WTC11 (cell line): ENCODE data around the gene TMCC2. TPM values are rescaled to one million over a fixed set of nuclear protein-coding genes. Genes with fewer than 3 reads are reported as not detected.

Experiments used
- ATAC-seq: fragments of 200-7000 bp; cut with Tn5 transposase; 2 replicates; pipeline ENCODE4 v1.10.0; 2021; ENCODE audit warnings: mild to moderate bottlenecking, moderate library complexity
- CTCF ChIA-PET: fragments of 300-600 bp; sonication (Branson Sonifier 250); formaldehyde crosslinking; loops from one replicate; lab custom pipeline; 2021; ENCODE audit warnings: antibody characterized with exemption; lab: Charles Lee
- POLR2A ChIA-PET: fragments of 350-600 bp; sonication (Branson Sonifier 250); formaldehyde crosslinking; loops from one replicate; lab custom pipeline; 2021; ENCODE audit warnings: antibody characterized with exemption; lab: Charles Lee
- DNase-seq: peaks from one replicate; pipeline ENCODE4 v3.0.0; 2021; ENCODE audit warnings: low spot score
- H3K27ac Mint-ChIP-seq: 2 replicates; pipeline ENCODE4 v1.8.0; 2021; ENCODE audit warnings: mixed read lengths
- H3K27me3 Mint-ChIP-seq: 2 replicates; pipeline ENCODE4 v1.8.0; 2021; ENCODE audit warnings: low read depth, mild to moderate bottlenecking, moderate library complexity, mixed read lengths
- H3K36me3 Mint-ChIP-seq: 2 replicates; pipeline ENCODE4 v1.8.0; 2021; ENCODE audit warnings: mixed read lengths
- H3K4me1 Mint-ChIP-seq: 2 replicates; pipeline ENCODE4 v1.8.0; 2022; ENCODE audit warnings: mixed read lengths
- H3K4me3 Mint-ChIP-seq: 2 replicates; pipeline ENCODE4 v1.8.0; 2021; ENCODE audit warnings: mild to moderate bottlenecking, moderate library complexity, mixed read lengths
- H3K9me3 Mint-ChIP-seq: 2 replicates; pipeline ENCODE4 v1.8.0; 2021; ENCODE audit warnings: mixed read lengths
- ETV6 ChIP-seq: sonication (generic); formaldehyde crosslinking; IDR thresholded peaks from 2 replicates; pipeline ENCODE4 v1.8.1; 2022; ENCODE audit warnings: mild to moderate bottlenecking, missing genetic modification reagents
- FOXK1 ChIP-seq: sonication (generic); formaldehyde crosslinking; IDR thresholded peaks from 2 replicates; pipeline ENCODE4 v1.8.0; 2022; ENCODE audit warnings: mild to moderate bottlenecking, moderate library complexity, missing genetic modification reagents
- HMGA2 ChIP-seq: fragments of 250-450 bp; sonication (Bioruptor Pico); IDR thresholded peaks from 2 replicates; pipeline ENCODE4 v1.4.0; 2021; ENCODE audit warnings: mild to moderate bottlenecking, moderate library complexity
- JUN ChIP-seq: sonication (generic); formaldehyde crosslinking; IDR thresholded peaks from 2 replicates; pipeline ENCODE4 v1.8.0; 2023; ENCODE audit warnings: mild to moderate bottlenecking, missing genetic modification reagents
- NFE2L1 ChIP-seq: sonication (generic); formaldehyde crosslinking; IDR thresholded peaks from 2 replicates; pipeline ENCODE4 v1.8.1; 2023; ENCODE audit warnings: missing genetic modification reagents
- NR1H2 ChIP-seq: sonication (generic); formaldehyde crosslinking; IDR thresholded peaks from 2 replicates; pipeline ENCODE4 v1.9.0; 2021; ENCODE audit warnings: mild to moderate bottlenecking, moderate library complexity, missing genetic modification reagents
- OVOL2 ChIP-seq: fragments of 250-450 bp; sonication (Bioruptor Pico); IDR thresholded peaks from 2 replicates; pipeline ENCODE4 v1.9.0; 2021; ENCODE audit warnings: mild to moderate bottlenecking, borderline replicate concordance
- PREB ChIP-seq: sonication (generic); formaldehyde crosslinking; IDR thresholded peaks from 2 replicates; pipeline ENCODE4 v1.8.1; 2022; ENCODE audit warnings: mild to moderate bottlenecking, missing genetic modification reagents, moderate library complexity, borderline replicate concordance
- SP1 ChIP-seq: sonication (generic); formaldehyde crosslinking; conservative IDR thresholded peaks from 2 replicates; pipeline ENCODE4 v1.8.1; 2022; ENCODE audit warnings: missing genetic modification reagents
- USF2 ChIP-seq: sonication (generic); formaldehyde crosslinking; IDR thresholded peaks from 2 replicates; pipeline ENCODE4 v1.8.1; 2023; ENCODE audit warnings: mild to moderate bottlenecking, missing genetic modification reagents, moderate library complexity
- ZNF232 ChIP-seq: sonication (generic); formaldehyde crosslinking; IDR thresholded peaks from 2 replicates; pipeline ENCODE4 v1.8.0; 2022; ENCODE audit warnings: mild to moderate bottlenecking, missing genetic modification reagents
- ZNF281 ChIP-seq: sonication (generic); formaldehyde crosslinking; IDR thresholded peaks from 2 replicates; pipeline ENCODE4 v1.8.0; 2023; ENCODE audit warnings: mild to moderate bottlenecking, missing genetic modification reagents
- ZNF396 ChIP-seq: fragments of 250-450 bp; sonication (Bioruptor Pico); IDR thresholded peaks from 2 replicates; pipeline ENCODE4 v1.8.0; 2021; ENCODE audit warnings: mild to moderate bottlenecking, moderate library complexity, borderline replicate concordance
- ZNF423 ChIP-seq: fragments of 250-450 bp; sonication (Bioruptor Pico); IDR thresholded peaks from 2 replicates; pipeline ENCODE4 v2.1.2; 2022; ENCODE audit warnings: mild to moderate bottlenecking, moderate library complexity
- ZNF671 ChIP-seq: fragments of 250-450 bp; sonication (Bioruptor Pico); IDR thresholded peaks from 2 replicates; pipeline ENCODE4 v1.8.0; 2021; ENCODE audit warnings: mild to moderate bottlenecking
- total RNA-seq: library from RNA; stranded (reverse); gene quantifications from 3 replicates; pipeline ENCODE4 v1.2.3, GENCODE V29; 2021
- TF ChIP-seq, protein P1 (sequence below): sonication (generic); formaldehyde crosslinking; IDR thresholded peaks from 2 replicates; pipeline ENCODE4 v1.8.1; 2023; ENCODE audit warnings: mild to moderate bottlenecking, missing genetic modification reagents, moderate library complexity
- TF ChIP-seq, protein P2 (sequence below): fragments of 250-450 bp; sonication (Bioruptor Pico); IDR thresholded peaks from 2 replicates; pipeline ENCODE4 v1.9.0; 2021; ENCODE audit warnings: moderate library complexity, mild to moderate bottlenecking, inconsistent platforms, borderline replicate concordance
- TF ChIP-seq, protein P3 (sequence below): fragments of 250-450 bp; sonication (Bioruptor Pico); IDR thresholded peaks from 2 replicates; pipeline ENCODE4 v1.9.0; 2021; ENCODE audit warnings: mild to moderate bottlenecking
- TF ChIP-seq, protein P4 (sequence below): fragments of 250-450 bp; sonication (Bioruptor Pico); IDR thresholded peaks from 2 replicates; pipeline ENCODE4 v1.9.0; 2021; ENCODE audit warnings: mild to moderate bottlenecking, borderline replicate concordance
- TF ChIP-seq, protein P5 (sequence below): sonication (generic); formaldehyde crosslinking; IDR thresholded peaks from 2 replicates; pipeline ENCODE4 v1.8.1; 2023; ENCODE audit warnings: mild to moderate bottlenecking, missing genetic modification reagents
- TF ChIP-seq, protein P6 (sequence below): sonication (generic); formaldehyde crosslinking; conservative IDR thresholded peaks from 2 replicates; pipeline ENCODE4 v1.8.1; 2022; ENCODE audit warnings: mild to moderate bottlenecking, missing genetic modification reagents

Gene TMCC2
- total RNA-seq, 1 experiment from 2014 or later, result 9.5 TPM

- POLR2A ChIA-PET, result interaction anchor here (0.7 to 3.4 kb wide), 13 partner anchors 9 to 160 kb away, joined by 3 to 33 read pairs (median 5); partner anchors contain the start of gene NUAK2
- CTCF ChIA-PET, result interaction anchor here (0.6 to 2.7 kb wide), 14 partner anchors 9 to 191 kb away, joined by 3 to 25 read pairs (median 6); no protein-coding TSS in a partner anchor
- Mint-ChIP-seq H3K27me3 (no peaks in the 10 kb centered on the region; the same call in 1 of the 2 replicates), H3K9me3 (no peaks in the 10 kb centered on the region), H3K36me3 (no peaks in the 10 kb centered on the region), H3K4me1 (peaks cover 57% of the 10 kb centered on the region), H3K27ac (peak overlapping the region; percentile 100), H3K4me3 (peak overlapping the region; percentile 20; the same call in 1 of the 2 replicates)
- DNase-seq (peak; percentile 58), ATAC-seq (peak; percentile 58)
- TF ChIP-seq ZNF281 (CRISPR knock-in tag) (peak; percentile 93), SP1 (CRISPR knock-in tag) (peak; percentile 36; the same call in 1 of the 2 replicates), JUN (CRISPR knock-in tag) (0 out of 2 replicates have a peak, but pooled peaks have one; percentile 41), USF2 (CRISPR knock-in tag) (no peak), ZNF232 (CRISPR knock-in tag) (0 out of 2 replicates have a peak, but pooled peaks have one; percentile 29), FOXK1 (CRISPR knock-in tag) (no peak), ZNF396 (0 out of 2 replicates have a peak, but pooled peaks have one; percentile 16), ZNF423 (peak; percentile 83), HMGA2 (CRISPR knock-in tag) (no peak), ETV6 (CRISPR knock-in tag) (peak; percentile 56), NFE2L1 (CRISPR knock-in tag) (peak; percentile 79), PREB (no peak), NR1H2 (CRISPR knock-in tag) (no peak), ZNF671 (no peak), OVOL2 (no peak)
- TF ChIP-seq, protein P1, sequence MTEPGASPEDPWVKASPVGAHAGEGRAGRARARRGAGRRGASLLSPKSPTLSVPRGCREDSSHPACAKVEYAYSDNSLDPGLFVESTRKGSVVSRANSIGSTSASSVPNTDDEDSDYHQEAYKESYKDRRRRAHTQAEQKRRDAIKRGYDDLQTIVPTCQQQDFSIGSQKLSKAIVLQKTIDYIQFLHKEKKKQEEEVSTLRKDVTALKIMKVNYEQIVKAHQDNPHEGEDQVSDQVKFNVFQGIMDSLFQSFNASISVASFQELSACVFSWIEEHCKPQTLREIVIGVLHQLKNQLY (CRISPR knock-in tag), result no peak
- TF ChIP-seq, protein P2, sequence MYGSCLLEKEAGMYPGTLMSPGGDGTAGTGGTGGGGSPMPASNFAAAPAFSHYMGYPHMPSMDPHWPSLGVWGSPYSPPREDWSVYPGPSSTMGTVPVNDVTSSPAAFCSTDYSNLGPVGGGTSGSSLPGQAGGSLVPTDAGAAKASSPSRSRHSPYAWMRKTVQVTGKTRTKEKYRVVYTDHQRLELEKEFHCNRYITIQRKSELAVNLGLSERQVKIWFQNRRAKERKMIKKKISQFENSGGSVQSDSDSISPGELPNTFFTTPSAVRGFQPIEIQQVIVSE (CRISPR knock-in tag), result no peak
- TF ChIP-seq, protein P3, sequence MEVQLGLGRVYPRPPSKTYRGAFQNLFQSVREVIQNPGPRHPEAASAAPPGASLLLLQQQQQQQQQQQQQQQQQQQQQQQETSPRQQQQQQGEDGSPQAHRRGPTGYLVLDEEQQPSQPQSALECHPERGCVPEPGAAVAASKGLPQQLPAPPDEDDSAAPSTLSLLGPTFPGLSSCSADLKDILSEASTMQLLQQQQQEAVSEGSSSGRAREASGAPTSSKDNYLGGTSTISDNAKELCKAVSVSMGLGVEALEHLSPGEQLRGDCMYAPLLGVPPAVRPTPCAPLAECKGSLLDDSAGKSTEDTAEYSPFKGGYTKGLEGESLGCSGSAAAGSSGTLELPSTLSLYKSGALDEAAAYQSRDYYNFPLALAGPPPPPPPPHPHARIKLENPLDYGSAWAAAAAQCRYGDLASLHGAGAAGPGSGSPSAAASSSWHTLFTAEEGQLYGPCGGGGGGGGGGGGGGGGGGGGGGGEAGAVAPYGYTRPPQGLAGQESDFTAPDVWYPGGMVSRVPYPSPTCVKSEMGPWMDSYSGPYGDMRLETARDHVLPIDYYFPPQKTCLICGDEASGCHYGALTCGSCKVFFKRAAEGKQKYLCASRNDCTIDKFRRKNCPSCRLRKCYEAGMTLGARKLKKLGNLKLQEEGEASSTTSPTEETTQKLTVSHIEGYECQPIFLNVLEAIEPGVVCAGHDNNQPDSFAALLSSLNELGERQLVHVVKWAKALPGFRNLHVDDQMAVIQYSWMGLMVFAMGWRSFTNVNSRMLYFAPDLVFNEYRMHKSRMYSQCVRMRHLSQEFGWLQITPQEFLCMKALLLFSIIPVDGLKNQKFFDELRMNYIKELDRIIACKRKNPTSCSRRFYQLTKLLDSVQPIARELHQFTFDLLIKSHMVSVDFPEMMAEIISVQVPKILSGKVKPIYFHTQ (CRISPR knock-in tag), result no peak
- TF ChIP-seq, protein P4, sequence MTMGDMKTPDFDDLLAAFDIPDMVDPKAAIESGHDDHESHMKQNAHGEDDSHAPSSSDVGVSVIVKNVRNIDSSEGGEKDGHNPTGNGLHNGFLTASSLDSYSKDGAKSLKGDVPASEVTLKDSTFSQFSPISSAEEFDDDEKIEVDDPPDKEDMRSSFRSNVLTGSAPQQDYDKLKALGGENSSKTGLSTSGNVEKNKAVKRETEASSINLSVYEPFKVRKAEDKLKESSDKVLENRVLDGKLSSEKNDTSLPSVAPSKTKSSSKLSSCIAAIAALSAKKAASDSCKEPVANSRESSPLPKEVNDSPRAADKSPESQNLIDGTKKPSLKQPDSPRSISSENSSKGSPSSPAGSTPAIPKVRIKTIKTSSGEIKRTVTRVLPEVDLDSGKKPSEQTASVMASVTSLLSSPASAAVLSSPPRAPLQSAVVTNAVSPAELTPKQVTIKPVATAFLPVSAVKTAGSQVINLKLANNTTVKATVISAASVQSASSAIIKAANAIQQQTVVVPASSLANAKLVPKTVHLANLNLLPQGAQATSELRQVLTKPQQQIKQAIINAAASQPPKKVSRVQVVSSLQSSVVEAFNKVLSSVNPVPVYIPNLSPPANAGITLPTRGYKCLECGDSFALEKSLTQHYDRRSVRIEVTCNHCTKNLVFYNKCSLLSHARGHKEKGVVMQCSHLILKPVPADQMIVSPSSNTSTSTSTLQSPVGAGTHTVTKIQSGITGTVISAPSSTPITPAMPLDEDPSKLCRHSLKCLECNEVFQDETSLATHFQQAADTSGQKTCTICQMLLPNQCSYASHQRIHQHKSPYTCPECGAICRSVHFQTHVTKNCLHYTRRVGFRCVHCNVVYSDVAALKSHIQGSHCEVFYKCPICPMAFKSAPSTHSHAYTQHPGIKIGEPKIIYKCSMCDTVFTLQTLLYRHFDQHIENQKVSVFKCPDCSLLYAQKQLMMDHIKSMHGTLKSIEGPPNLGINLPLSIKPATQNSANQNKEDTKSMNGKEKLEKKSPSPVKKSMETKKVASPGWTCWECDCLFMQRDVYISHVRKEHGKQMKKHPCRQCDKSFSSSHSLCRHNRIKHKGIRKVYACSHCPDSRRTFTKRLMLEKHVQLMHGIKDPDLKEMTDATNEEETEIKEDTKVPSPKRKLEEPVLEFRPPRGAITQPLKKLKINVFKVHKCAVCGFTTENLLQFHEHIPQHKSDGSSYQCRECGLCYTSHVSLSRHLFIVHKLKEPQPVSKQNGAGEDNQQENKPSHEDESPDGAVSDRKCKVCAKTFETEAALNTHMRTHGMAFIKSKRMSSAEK (CRISPR knock-in tag), result peak; percentile 90
- TF ChIP-seq, protein P5, sequence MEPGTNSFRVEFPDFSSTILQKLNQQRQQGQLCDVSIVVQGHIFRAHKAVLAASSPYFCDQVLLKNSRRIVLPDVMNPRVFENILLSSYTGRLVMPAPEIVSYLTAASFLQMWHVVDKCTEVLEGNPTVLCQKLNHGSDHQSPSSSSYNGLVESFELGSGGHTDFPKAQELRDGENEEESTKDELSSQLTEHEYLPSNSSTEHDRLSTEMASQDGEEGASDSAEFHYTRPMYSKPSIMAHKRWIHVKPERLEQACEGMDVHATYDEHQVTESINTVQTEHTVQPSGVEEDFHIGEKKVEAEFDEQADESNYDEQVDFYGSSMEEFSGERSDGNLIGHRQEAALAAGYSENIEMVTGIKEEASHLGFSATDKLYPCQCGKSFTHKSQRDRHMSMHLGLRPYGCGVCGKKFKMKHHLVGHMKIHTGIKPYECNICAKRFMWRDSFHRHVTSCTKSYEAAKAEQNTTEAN, result 0 out of 2 replicates have a peak, but pooled peaks have one; percentile 45
- TF ChIP-seq, protein P6, sequence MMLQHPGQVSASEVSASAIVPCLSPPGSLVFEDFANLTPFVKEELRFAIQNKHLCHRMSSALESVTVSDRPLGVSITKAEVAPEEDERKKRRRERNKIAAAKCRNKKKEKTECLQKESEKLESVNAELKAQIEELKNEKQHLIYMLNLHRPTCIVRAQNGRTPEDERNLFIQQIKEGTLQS, result peak; percentile 82; the same call in 1 of the 2 replicates
These were observed 66.6 kb downstream of the TMCC2 start for GRCh38 chr1:205294175-205294917.
